A673 (cell line): Measurements from ENCODE around the gene KPNA6.

Experiments
- EZH2 ChIP-seq: fragments of 200-600 bp; sonication (generic); IDR thresholded peaks from 2 replicates; pipeline ENCODE4 v1.6.1; 2017; ENCODE audit warnings: borderline replicate concordance, low read depth, mild to moderate bottlenecking, mixed read lengths, antibody characterized with exemption, low read length; ENCODE audit not compliant: poor library complexity, severe bottlenecking
- TF ChIP-seq, protein P1 (sequence below): fragments of 300-800, 200-600 bp; sonication (generic); conservative IDR thresholded peaks from 2 replicates; pipeline ENCODE4 v1.5.1; 2017; ENCODE audit warnings: low read depth, mild to moderate bottlenecking, antibody characterized with exemption, low read length, moderate library complexity, mixed read lengths

- TF ChIP-seq, protein P1, sequence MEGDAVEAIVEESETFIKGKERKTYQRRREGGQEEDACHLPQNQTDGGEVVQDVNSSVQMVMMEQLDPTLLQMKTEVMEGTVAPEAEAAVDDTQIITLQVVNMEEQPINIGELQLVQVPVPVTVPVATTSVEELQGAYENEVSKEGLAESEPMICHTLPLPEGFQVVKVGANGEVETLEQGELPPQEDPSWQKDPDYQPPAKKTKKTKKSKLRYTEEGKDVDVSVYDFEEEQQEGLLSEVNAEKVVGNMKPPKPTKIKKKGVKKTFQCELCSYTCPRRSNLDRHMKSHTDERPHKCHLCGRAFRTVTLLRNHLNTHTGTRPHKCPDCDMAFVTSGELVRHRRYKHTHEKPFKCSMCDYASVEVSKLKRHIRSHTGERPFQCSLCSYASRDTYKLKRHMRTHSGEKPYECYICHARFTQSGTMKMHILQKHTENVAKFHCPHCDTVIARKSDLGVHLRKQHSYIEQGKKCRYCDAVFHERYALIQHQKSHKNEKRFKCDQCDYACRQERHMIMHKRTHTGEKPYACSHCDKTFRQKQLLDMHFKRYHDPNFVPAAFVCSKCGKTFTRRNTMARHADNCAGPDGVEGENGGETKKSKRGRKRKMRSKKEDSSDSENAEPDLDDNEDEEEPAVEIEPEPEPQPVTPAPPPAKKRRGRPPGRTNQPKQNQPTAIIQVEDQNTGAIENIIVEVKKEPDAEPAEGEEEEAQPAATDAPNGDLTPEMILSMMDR = no peak
- TF ChIP-seq EZH2 = no peak
These were observed 90.6 kb downstream of the KPNA6 start for GRCh38 chr1:32198237-32199042.
